B cell (primary cell): Measurements from ENCODE around the gene PTPN5.

Experiments
- CTCF ChIP-seq: fragments of 200-600 bp; IDR thresholded peaks from one replicate; pipeline ENCODE4 v1.8.0; 2022; ENCODE audit warnings: antibody characterized with exemption, mild to moderate bottlenecking
- EZH2 ChIP-seq: IDR thresholded peaks from 2 replicates; pipeline ENCODE4 v1.6.1; 2012; ENCODE audit warnings: borderline replicate concordance, low read depth, mild to moderate bottlenecking, moderate library complexity, low read length; ENCODE audit not compliant: insufficient read depth, poor library complexity, severe bottlenecking

GRCh38 chr11:18770479-18771125 is 21.0 kb downstream of the PTPN5 start:
- TF ChIP-seq CTCF = no peak
- no peak for TF ChIP-seq EZH2
